HepG2 (cell line): ENCODE data around the gene TUBG1. TPM values are rescaled to one million over a fixed set of nuclear protein-coding genes. Genes with fewer than 3 reads are reported as not detected.
A peak's percentile ranks its signal among the peaks of the same experiment; 100 is the strongest.

Experiments
- DNMT3B ChIP-seq: conservative IDR thresholded peaks from 2 replicates; pipeline ENCODE4 v1.6.1; 2016; ENCODE audit warnings: missing biosample characterization, control low read depth
- GFI1 ChIP-seq: sonication (generic); formaldehyde crosslinking; IDR thresholded peaks from 2 replicates; pipeline ENCODE4 v1.5.0; 2020; ENCODE audit warnings: missing genetic modification reagents, mild to moderate bottlenecking, borderline replicate concordance
- HBP1 ChIP-seq: IDR thresholded peaks from 2 replicates; pipeline ENCODE4 v1.6.1; 2016; ENCODE audit warnings: low read depth, control low read depth
- HDAC6 ChIP-seq: fragments of 200-600 bp; sonication (generic); IDR thresholded peaks from 2 replicates; pipeline ENCODE4 v1.7.0; 2017; ENCODE audit warnings: mild to moderate bottlenecking, antibody characterized with exemption, low read length, low read depth
- KAT7 ChIP-seq: IDR thresholded peaks from 2 replicates; pipeline ENCODE4 v1.6.1; 2018; ENCODE audit warnings: borderline replicate concordance, missing compliant biosample characterization
- MAFF ChIP-seq: IDR thresholded peaks from 2 replicates; pipeline ENCODE4 v1.6.1; 2011; ENCODE audit warnings: low read depth, low read length, improper control_type of control experiment
- MAZ ChIP-seq, 2 experiments: sonication (generic) in 1 of 2; formaldehyde crosslinking in 1 of 2; IDR thresholded peaks; 2 replicates each; pipeline versions ENCODE4 v1.5.0 to v1.6.1; 2012 to 2020; ENCODE audit warnings: low read depth in 2 of 2, mild to moderate bottlenecking in 2 of 2, borderline replicate concordance in 1 of 2, improper control_type of control experiment in 1 of 2, low read length in 1 of 2, missing genetic modification reagents in 1 of 2, moderate library complexity in 1 of 2
- MEIS2 ChIP-seq: sonication (generic); formaldehyde crosslinking; IDR thresholded peaks from 2 replicates; pipeline ENCODE4 v1.9.0; 2021; ENCODE audit warnings: mild to moderate bottlenecking, missing genetic modification reagents
- SSRP1 ChIP-seq: IDR thresholded peaks from 2 replicates; pipeline ENCODE4 v1.6.1; 2016; ENCODE audit warnings: control low read depth
- ZBTB10 ChIP-seq: sonication (generic); formaldehyde crosslinking; IDR thresholded peaks from 2 replicates; pipeline ENCODE4 v1.4.0; 2020; ENCODE audit warnings: missing genetic modification reagents, borderline replicate concordance
- ZFX ChIP-seq: sonication (generic); formaldehyde crosslinking; IDR thresholded peaks from 2 replicates; pipeline ENCODE4 v1.4.0; 2020; ENCODE audit warnings: mild to moderate bottlenecking, low read depth, missing genetic modification reagents, moderate library complexity
- ZNF224 ChIP-seq: sonication (generic); formaldehyde crosslinking; IDR thresholded peaks from 2 replicates; pipeline ENCODE4 v1.5.0; 2020; ENCODE audit warnings: mild to moderate bottlenecking, missing genetic modification reagents
- ZNF253 ChIP-seq: sonication (generic); formaldehyde crosslinking; IDR thresholded peaks from 2 replicates; pipeline ENCODE4 v1.8.0; 2022; ENCODE audit warnings: mild to moderate bottlenecking, missing genetic modification reagents, borderline replicate concordance
- ZNF3 ChIP-seq: IDR thresholded peaks from 2 replicates; pipeline ENCODE4 v1.7.0; 2017; ENCODE audit warnings: inconsistent platforms
- ZNF337 ChIP-seq: sonication (generic); formaldehyde crosslinking; IDR thresholded peaks from 2 replicates; pipeline ENCODE4 v1.5.1; 2020; ENCODE audit warnings: missing genetic modification reagents, low read depth, mild to moderate bottlenecking, borderline replicate concordance
- ZNF367 ChIP-seq: sonication (generic); formaldehyde crosslinking; IDR thresholded peaks from 2 replicates; pipeline ENCODE4 v1.4.0; 2020; ENCODE audit warnings: missing genetic modification reagents, borderline replicate concordance
- ZNF709 ChIP-seq: sonication (generic); formaldehyde crosslinking; IDR thresholded peaks from 2 replicates; pipeline ENCODE4 v1.5.0; 2020; ENCODE audit warnings: mild to moderate bottlenecking, missing genetic modification reagents
- ZNF781 ChIP-seq: sonication (generic); formaldehyde crosslinking; IDR thresholded peaks from 2 replicates; pipeline ENCODE4 v1.5.1; 2020; ENCODE audit warnings: borderline replicate concordance, mild to moderate bottlenecking, missing genetic modification reagents; ENCODE audit errors: not compliant biosample characterization
- ZXDC ChIP-seq: sonication (generic); formaldehyde crosslinking; IDR thresholded peaks from 2 replicates; pipeline ENCODE4 v1.5.0; 2020; ENCODE audit warnings: mild to moderate bottlenecking, missing genetic modification reagents
- polyA plus RNA-seq, 8 experiments: library from polyadenylated mRNA; depleted of rRNA in 3 of 8; stranded (reverse) in 7 of 8; unstranded in 1 of 8; fragments of >200 nt; fragmentation: Illumina TruSeq in 4 of 8; extraction: Trizol in 4 of 8; gene quantifications; 2 replicates each; pipeline versions ENCODE4 v1.2.1 to v1.2.3, GENCODE V29; 2011 to 2016; ENCODE audit warnings: low read depth in 4 of 8, missing spikeins in 1 of 8, mixed read lengths in 1 of 8; ENCODE audit not compliant: insufficient read depth in 1 of 8
- total RNA-seq, 5 experiments: library from RNA; depleted of rRNA; stranded (reverse); fragments of >200 nt; fragmentation: Illumina TruSeq; extraction: Trizol; gene quantifications; 2 replicates each; pipeline ENCODE4 v1.2.3, GENCODE V29; 2016; ENCODE audit warnings: low read depth in 1 of 5
- TF ChIP-seq, protein P1 (sequence below): IDR thresholded peaks from 2 replicates; pipeline ENCODE4 v1.6.1; 2016; ENCODE audit warnings: missing biosample characterization, missing genetic modification reagents, low read depth

TUBG1 gene
- total and polyA plus RNA-seq, 2 of the 13 experiments (the other 11 are each of a cell fraction or from before 2014, with no cell fraction given): 74.1 to 137 TPM

GRCh38 chr17:42562388-42563142 lies 46.9 kb upstream of the TUBG1 start (continued):
- TF ChIP-seq ZBTB10 (CRISPR knock-in tag): 0 out of 2 replicates have a peak, but pooled peaks have one; percentile 38
- peak; percentile 87 for TF ChIP-seq DNMT3B
- TF ChIP-seq, protein P1, sequence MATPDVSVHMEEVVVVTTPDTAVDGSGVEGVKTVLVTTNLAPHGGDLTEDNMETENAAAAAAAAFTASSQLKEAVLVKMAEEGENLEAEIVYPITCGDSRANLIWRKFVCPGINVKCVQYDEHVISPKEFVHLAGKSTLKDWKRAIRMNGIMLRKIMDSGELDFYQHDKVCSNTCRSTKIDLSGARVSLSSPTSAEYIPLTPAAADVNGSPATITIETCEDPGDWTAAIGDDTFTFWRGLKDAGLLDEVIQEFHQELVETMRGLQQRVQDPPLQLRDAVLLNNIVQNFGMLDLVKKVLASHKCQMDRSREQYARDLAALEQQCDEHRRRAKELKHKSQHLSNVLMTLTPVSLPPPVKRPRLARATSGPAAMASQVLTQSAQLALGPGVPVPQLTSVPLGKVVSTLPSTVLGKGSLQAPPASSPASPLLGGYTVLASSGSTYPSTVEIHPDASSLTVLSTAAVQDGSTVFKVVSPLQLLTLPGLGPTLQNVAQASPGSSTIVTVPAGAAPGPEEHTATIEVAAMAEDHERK (CRISPR knock-in tag): no peak
- TF ChIP-seq MAFF: no peak
- TF ChIP-seq MEIS2 (CRISPR knock-in tag): peak; percentile 11; the same call in 1 of the 2 replicates
- TF ChIP-seq MAZ (IDR thresholded peaks at IDR 0.05; ENCODE audit: borderline replicate concordance, low read depth, low read length): no peak
- TF ChIP-seq MAZ (CRISPR knock-in tag; IDR thresholded peaks at IDR 0.05; ENCODE audit: low read depth): 0 out of 2 replicates have a peak, but pooled peaks have one; percentile 15
- peak; percentile 90; the same call in 1 of the 2 replicates for TF ChIP-seq SSRP1 (CRISPR knock-in tag)
- peak; percentile 76; the same call in 1 of the 2 replicates for TF ChIP-seq ZNF253 (CRISPR knock-in tag)
- peak; percentile 46 for TF ChIP-seq GFI1 (CRISPR knock-in tag)
- 0 out of 2 replicates have a peak, but pooled peaks have one; percentile 30 for TF ChIP-seq ZNF367 (CRISPR knock-in tag)
- TF ChIP-seq ZFX: peak; percentile 98
- TF ChIP-seq KAT7: peak; percentile 19; the same call in 1 of the 2 replicates
- TF ChIP-seq ZNF709 (CRISPR knock-in tag): peak; percentile 25; the same call in 1 of the 2 replicates
- peak; percentile 25 for TF ChIP-seq HBP1 (CRISPR knock-in tag)
- no peak for TF ChIP-seq ZNF224
- TF ChIP-seq ZNF781 (CRISPR knock-in tag): peak; percentile 67
- TF ChIP-seq HDAC6: no peak
- TF ChIP-seq ZNF3 (CRISPR knock-in tag): no peak; the same call in 1 of the 2 replicates
- TF ChIP-seq ZXDC: peak; percentile 70; the same call in 1 of the 2 replicates
- TF ChIP-seq ZNF337 (CRISPR knock-in tag): no peak
